Kidney epithelial cell (primary cell): ENCODE results near the gene IMPDH1. TPM values are rescaled to one million over a fixed set of nuclear protein-coding genes. Genes with fewer than 3 reads are reported as not detected.
A peak's percentile ranks its signal among the peaks of the same experiment; 100 is the strongest.

ENCODE experiments used
- DNase-seq: peaks from one replicate; pipeline ENCODE4 v3.0.0-alpha.2; 2010; ENCODE audit warnings: low read depth
- H3K27me3 ChIP-seq: 2 replicates; pipeline ENCODE4 v1.6.0; 2011; ENCODE audit warnings: low read length; ENCODE audit not compliant: control insufficient read depth, insufficient read depth
- H3K36me3 ChIP-seq: 2 replicates; pipeline ENCODE4 v1.5.1; 2011; ENCODE audit warnings: low read length; ENCODE audit not compliant: control insufficient read depth, insufficient read depth
- H3K4me3 ChIP-seq: 2 replicates; pipeline ENCODE4 v1.5.1; 2011; ENCODE audit warnings: low read depth, mild to moderate bottlenecking, control low read depth, low read length
- total RNA-seq: library from RNA; depleted of rRNA; stranded (reverse); fragments of >200 nt; gene quantifications from 2 replicates; pipeline ENCODE4 v1.2.3, GENCODE V29; 2015
- TF ChIP-seq, protein P1 (sequence below): IDR thresholded peaks from 2 replicates; pipeline ENCODE4 v1.5.1; 2011; ENCODE audit warnings: mild to moderate bottlenecking, moderate library complexity, low read length, control low read depth, inconsistent platforms; ENCODE audit not compliant: insufficient read depth, poor library complexity, severe bottlenecking

Gene IMPDH1
- total RNA-seq, 1 donor from 2014 or later, result 44.0 TPM

DNA sequence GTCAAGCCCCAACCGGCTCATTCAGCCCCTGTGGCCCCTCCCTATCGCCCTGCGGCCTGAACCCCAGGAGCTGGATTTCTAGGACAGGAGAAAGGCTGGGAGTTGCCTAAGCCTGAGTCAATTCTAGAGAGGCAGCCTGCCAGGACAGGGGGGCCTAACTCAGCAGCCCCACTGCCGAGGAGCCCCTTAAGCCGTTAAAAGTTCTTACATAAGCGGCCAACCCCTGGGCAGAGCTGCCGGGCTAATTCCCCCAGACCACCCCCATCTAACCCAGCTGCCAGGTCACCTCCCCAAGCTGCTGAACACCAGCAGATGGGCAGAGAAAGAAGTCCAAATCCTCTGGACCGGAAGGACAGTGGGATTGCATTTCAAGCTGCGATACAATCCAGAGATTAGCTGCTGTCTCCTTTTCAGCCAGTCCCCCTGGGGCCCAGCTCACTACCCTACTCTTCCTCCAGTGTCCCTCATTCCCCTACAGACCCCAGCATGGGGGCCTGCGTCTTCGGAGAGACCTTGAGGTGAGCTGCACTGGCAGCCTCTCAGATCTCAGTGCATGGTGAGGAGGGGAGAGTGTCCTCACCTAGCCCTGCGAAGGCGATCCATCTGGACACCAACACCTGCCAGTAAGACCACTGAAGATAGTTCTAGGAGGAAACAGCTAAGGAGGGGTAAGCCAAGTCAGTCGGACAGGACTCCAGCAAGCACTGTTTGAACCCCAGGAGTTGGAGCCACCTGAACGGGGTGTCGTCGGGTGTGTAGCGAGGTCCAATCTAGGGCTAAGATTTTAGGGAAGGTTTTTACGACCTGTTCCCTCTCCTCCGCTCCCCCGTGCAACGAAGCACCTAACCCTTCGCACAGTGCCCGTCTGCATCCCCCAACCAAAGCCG, 830 bp downstream of the IMPDH1 start:
- DNase-seq, result no peak
- H3K4me3 ChIP-seq, result peak overlapping the region; percentile 70
- TF ChIP-seq, protein P1, sequence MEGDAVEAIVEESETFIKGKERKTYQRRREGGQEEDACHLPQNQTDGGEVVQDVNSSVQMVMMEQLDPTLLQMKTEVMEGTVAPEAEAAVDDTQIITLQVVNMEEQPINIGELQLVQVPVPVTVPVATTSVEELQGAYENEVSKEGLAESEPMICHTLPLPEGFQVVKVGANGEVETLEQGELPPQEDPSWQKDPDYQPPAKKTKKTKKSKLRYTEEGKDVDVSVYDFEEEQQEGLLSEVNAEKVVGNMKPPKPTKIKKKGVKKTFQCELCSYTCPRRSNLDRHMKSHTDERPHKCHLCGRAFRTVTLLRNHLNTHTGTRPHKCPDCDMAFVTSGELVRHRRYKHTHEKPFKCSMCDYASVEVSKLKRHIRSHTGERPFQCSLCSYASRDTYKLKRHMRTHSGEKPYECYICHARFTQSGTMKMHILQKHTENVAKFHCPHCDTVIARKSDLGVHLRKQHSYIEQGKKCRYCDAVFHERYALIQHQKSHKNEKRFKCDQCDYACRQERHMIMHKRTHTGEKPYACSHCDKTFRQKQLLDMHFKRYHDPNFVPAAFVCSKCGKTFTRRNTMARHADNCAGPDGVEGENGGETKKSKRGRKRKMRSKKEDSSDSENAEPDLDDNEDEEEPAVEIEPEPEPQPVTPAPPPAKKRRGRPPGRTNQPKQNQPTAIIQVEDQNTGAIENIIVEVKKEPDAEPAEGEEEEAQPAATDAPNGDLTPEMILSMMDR, result no peak

DNA sequence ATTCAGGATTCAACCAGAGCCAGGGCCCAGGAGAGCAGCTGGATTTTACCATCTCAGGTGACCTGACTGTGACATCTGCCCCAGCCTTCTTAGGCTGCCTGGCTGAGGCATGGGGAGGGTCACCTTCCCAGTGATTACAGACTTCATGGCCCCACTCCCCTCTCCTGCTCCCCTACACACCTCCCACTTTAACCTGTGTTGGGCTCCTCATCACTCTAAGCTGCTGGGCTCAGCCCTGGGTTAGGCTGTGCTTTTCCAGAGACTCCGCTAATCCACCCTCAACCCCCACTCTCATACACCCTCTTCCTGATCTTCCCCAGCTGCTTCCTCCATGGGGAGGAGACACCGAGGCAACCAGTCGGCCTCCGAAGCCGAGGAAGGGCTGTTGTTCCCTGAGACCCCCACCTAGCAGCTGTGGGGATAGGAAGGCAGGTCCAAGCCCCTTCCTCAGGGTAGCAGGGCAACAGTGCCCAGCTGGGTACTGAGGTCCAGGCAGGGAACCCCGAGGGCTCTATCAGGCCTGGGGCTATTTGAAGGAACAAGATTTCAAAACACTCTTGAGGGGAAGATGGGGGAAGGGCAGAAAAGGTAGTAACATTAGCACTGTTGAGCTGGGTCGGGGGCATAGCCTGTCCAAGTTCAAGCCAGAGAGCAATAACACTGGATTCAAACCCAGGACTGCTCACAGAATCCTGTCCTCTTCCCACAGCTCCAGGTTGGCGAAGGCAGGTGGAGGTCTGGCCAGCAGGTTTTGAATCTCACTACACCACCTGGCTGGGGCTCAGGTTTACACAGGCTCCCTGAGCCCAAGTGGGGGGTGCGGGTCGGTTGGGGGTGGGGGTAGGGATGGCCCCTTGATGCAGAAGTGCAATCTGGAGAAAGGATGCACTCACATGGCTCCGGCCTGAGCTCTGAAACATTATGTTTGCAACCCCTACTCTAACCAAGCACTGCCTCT, 1.8 kb downstream of the IMPDH1 start:
- no peak for DNase-seq
- Histone ChIP-seq H3K4me3 (no peak overlapping the region), H3K27me3 (no peaks in the 10 kb centered on the region), H3K36me3 (no peaks in the 10 kb centered on the region)
- TF ChIP-seq, protein P1, result no peak

More for the DNA sequence above, 830 bp downstream of the IMPDH1 start:
- no peaks in the 10 kb centered on the region for H3K27me3 ChIP-seq
- no peaks in the 10 kb centered on the region for H3K36me3 ChIP-seq

GRCh38 chr7:128407233-128407589, 2.6 kb downstream of the IMPDH1 start:
- no peaks in the 10 kb centered on the region for H3K36me3 ChIP-seq
- no peak overlapping the region for H3K4me3 ChIP-seq
- TF ChIP-seq, protein P1, result no peak
- DNase-seq, result no peak
- H3K27me3 ChIP-seq, result no peaks in the 10 kb centered on the region

GRCh38 chr7:128406314-128407232, 3.2 kb downstream of the IMPDH1 start:
- Histone ChIP-seq H3K4me3 (no peak overlapping the region), H3K36me3 (no peaks in the 10 kb centered on the region), H3K27me3 (no peaks in the 10 kb centered on the region)
- DNase-seq, result no peak
- TF ChIP-seq, protein P1, result no peak

- no peak for DNase-seq
- TF ChIP-seq, protein P1, result no peak
- H3K4me3 ChIP-seq, result peak overlapping the region; percentile 69
- no peaks in the 10 kb centered on the region for H3K36me3 ChIP-seq
- H3K27me3 ChIP-seq, result no peaks in the 10 kb centered on the region
These were observed 4.1 kb downstream of the IMPDH1 start for GRCh38 chr7:128405471-128406313.
